Measurements from ENCODE around the gene TSPAN31.

- TF ChIP-seq POLR2AphosphoS5 (IDR thresholded peaks at IDR 0.05) (no peak), POLR2A (IDR thresholded peaks at IDR 0.05) (no peak)
Measured at GRCh38 chr12:57712701-57713100, 32.1 kb upstream of the TSPAN31 start.
